Astrocyte (in vitro differentiated cells and primary cell): ENCODE measurements around the gene ELF5.

ENCODE experiments used
- EZH2 ChIP-seq: IDR thresholded peaks from 2 replicates; pipeline ENCODE4 v1.6.1; 2012; ENCODE audit warnings: mild to moderate bottlenecking, low read length, inconsistent platforms; ENCODE audit not compliant: insufficient read depth
- TF ChIP-seq, protein P1 (sequence below): IDR thresholded peaks from 2 replicates; pipeline ENCODE4 v1.5.1; 2011; ENCODE audit warnings: low read depth, mild to moderate bottlenecking, inconsistent platforms, low read length, moderate library complexity; ENCODE audit not compliant: insufficient read depth

DNA sequence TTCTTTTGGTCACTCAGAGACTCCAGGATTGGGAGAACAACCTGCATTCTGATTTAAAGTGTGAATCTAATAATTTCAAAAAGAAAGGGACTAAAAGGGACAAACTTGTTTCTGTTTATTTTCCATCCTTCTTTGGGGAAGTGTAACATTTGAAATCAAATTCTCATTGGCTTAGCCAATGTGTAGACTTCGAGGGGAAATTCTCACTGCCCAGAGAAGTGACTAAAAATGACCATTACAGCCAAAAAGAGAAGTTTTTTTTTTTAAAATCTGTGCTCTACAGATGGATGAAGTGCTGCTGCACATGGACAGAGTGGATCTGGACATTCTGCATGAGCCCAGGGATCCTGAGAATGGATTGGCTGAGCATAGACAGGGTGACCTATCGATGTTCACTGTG, 49.4 kb upstream of the ELF5 start:
- TF ChIP-seq, protein P1, sequence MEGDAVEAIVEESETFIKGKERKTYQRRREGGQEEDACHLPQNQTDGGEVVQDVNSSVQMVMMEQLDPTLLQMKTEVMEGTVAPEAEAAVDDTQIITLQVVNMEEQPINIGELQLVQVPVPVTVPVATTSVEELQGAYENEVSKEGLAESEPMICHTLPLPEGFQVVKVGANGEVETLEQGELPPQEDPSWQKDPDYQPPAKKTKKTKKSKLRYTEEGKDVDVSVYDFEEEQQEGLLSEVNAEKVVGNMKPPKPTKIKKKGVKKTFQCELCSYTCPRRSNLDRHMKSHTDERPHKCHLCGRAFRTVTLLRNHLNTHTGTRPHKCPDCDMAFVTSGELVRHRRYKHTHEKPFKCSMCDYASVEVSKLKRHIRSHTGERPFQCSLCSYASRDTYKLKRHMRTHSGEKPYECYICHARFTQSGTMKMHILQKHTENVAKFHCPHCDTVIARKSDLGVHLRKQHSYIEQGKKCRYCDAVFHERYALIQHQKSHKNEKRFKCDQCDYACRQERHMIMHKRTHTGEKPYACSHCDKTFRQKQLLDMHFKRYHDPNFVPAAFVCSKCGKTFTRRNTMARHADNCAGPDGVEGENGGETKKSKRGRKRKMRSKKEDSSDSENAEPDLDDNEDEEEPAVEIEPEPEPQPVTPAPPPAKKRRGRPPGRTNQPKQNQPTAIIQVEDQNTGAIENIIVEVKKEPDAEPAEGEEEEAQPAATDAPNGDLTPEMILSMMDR = no peak
- TF ChIP-seq EZH2 = no peak
